Measurements from ENCODE around the gene ZNF462. TPM values are rescaled to one million over a fixed set of nuclear protein-coding genes. Genes with fewer than 3 reads are reported as not detected.
"Not testable (repeated sequence)": the region's sequence is repeated elsewhere in the genome, so short reads cannot be mapped to it uniquely, and the experiment has no call there.

ZNF462 gene
- total RNA-seq, 2 experiments from 2014 or later = 0.37 to 0.89 TPM

DNA sequence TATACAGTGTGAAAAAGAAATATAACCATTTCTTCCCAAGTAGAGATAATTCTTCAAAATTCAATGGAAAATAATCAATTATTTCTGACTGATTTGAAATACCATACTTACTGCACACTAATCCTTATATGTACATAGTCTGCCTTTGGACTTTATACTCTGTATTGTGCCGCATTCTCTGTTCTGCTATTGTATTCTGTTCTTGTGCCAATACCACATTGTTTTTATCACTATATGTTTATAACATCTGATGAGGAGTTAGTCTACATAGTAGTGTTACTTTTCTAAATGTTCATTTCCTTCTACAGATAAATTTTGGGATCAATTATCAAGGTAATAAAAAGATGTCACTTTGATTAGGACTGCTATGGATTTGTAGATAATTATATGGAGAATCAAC lies 16.7 kb upstream of the ZNF462 start:
- CTCF ChIA-PET = no interaction called here

GRCh38 chr9:106846857-106847256 lies 16.1 kb upstream of the ZNF462 start:
- ChIA-PET CTCF (no interaction called here), POLR2A (no interaction called here)
- no peaks in the 10 kb centered on the region for H3K36me3 Mint-ChIP-seq (ENCODE audit: low read depth)
- H3K27ac Mint-ChIP-seq = no peak overlapping the region
- peaks cover 2% of the 10 kb centered on the region for H3K27me3 Mint-ChIP-seq
- no peaks in the 10 kb centered on the region for H3K4me1 Mint-ChIP-seq
- H3K9me3 Mint-ChIP-seq = no peaks in the 10 kb centered on the region
- DNase-seq = no peak
- no peak overlapping the region for H3K4me3 Mint-ChIP-seq

More for the DNA sequence above, 16.7 kb upstream of the ZNF462 start:
- Mint-ChIP-seq H3K27ac (no peak overlapping the region), H3K27me3 (peaks cover 2% of the 10 kb centered on the region), H3K9me3 (no peaks in the 10 kb centered on the region), H3K4me1 (no peaks in the 10 kb centered on the region), H3K36me3 (ENCODE audit: low read depth) (no peaks in the 10 kb centered on the region), H3K4me3 (no peak overlapping the region)
- DNase-seq = no peak
- POLR2A ChIA-PET = no interaction called here

DNA sequence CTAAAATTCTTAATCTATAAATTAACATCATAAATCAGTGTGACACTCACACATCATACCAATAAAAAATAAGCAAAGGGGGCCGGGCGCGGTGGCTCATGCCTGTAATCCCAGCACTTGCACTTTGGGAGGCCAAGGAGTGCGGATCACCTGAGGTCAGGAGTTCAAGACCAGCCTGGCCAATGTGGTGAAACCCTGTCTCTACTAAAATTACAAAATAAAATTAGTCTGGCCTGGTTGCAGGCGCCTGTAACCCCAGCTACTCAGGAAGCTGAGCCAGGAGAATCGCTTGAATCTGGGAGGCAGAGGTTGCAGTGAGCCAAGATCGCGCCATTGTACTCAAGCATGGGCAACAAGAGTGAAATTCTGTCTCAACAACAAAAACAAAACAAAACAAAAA lies 11.3 kb upstream of the ZNF462 start:
- H3K4me3 Mint-ChIP-seq; H3K4me1 Mint-ChIP-seq; H3K27me3 Mint-ChIP-seq; H3K36me3 Mint-ChIP-seq (ENCODE audit: low read depth); H3K9me3 Mint-ChIP-seq; H3K27ac Mint-ChIP-seq; POLR2A ChIA-PET; CTCF ChIA-PET; DNase-seq: not testable (repeated sequence)

DNA sequence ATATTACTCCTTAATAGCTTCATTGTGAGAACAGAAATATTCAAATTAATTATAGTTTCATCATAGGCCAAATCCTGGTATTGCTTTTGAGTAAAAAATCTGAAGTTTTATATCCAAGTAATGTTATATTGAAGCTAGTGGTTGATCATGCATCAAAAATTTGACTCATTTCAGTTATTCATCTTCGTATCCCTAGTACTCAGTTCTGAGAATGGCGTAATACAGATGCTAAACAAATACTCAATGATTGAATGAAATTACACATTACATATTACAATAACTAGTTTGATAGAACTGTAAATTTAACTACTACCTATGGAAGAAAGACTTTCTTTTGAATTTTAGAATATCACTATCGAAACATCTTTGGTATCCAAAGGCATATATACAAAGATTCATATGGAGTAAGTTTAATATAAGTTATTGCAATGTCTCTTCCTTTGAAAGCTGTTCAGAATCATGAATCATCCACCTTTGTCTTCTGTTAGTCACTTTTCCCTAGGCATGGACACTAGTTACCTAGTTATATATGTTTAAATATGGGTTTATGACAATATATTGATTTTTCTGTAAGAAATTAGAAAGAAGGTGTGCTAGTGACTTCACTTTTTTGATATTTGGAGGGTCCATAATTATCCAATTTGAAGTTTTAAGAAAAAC lies 5.0 kb upstream of the ZNF462 start:
- Mint-ChIP-seq H3K27ac (no peak overlapping the region), H3K36me3 (ENCODE audit: low read depth) (peaks cover 5% of the 10 kb centered on the region), H3K9me3 (no peaks in the 10 kb centered on the region), H3K4me1 (peaks cover 28% of the 10 kb centered on the region), H3K27me3 (peaks cover 52% of the 10 kb centered on the region), H3K4me3 (no peak overlapping the region)
- no peak for DNase-seq
- ChIA-PET CTCF (no interaction called here), POLR2A (no interaction called here)

- Mint-ChIP-seq H3K9me3 (no peaks in the 10 kb centered on the region), H3K4me3 (peak overlapping the region; percentile 10), H3K27ac (no peak overlapping the region), H3K36me3 (ENCODE audit: low read depth) (peaks cover 5% of the 10 kb centered on the region), H3K4me1 (peaks cover 38% of the 10 kb centered on the region), H3K27me3 (peaks cover 69% of the 10 kb centered on the region)
- no peak for DNase-seq
- POLR2A ChIA-PET = no interaction called here
- CTCF ChIA-PET = no interaction called here
Measured at GRCh38 chr9:106859957-106860720, 2.8 kb upstream of the ZNF462 start.

GRCh38 chr9:106860721-106861639 lies 2.0 kb upstream of the ZNF462 start:
- Mint-ChIP-seq H3K27ac (no peak overlapping the region), H3K9me3 (no peaks in the 10 kb centered on the region), H3K36me3 (ENCODE audit: low read depth) (peaks cover 5% of the 10 kb centered on the region), H3K27me3 (peaks cover 77% of the 10 kb centered on the region), H3K4me3 (peak overlapping the region; percentile 9), H3K4me1 (peaks cover 38% of the 10 kb centered on the region)
- ChIA-PET POLR2A (no interaction called here), CTCF (no interaction called here)
- DNase-seq = no peak

DNA sequence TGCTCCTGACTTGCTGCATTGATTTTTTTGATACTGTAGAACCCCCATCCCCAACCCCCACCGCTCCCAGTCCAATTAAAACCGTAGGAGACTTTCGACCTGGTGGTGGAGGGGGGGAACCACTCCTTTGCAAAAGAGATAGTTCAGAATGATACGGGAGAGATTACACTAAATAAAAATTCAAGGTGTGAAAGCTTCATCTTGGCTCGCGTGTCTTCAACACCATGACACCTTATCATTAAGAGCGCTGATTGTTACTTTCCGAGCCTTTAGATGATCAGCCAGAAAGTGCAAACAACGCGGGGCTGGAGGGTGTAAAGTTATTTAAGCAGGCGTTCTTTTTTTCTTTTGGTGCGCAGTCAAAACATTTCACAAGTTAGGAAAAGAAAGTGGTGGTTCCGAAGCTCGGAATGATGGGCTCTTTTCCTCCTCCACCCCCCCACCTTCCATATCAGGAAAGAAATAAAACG lies 1.3 kb upstream of the ZNF462 start:
- peaks cover 5% of the 10 kb centered on the region for H3K36me3 Mint-ChIP-seq (ENCODE audit: low read depth)
- CTCF ChIA-PET = no interaction called here
- H3K4me3 Mint-ChIP-seq = peak overlapping the region; percentile 9
- H3K9me3 Mint-ChIP-seq = no peaks in the 10 kb centered on the region
- POLR2A ChIA-PET = no interaction called here
- no peak for DNase-seq
- H3K27me3 Mint-ChIP-seq = peaks cover 77% of the 10 kb centered on the region
- H3K4me1 Mint-ChIP-seq = peaks cover 38% of the 10 kb centered on the region
- no peak overlapping the region for H3K27ac Mint-ChIP-seq

GRCh38 chr9:106862110-106862820 lies 701 bp upstream of the ZNF462 start:
- H3K4me3 Mint-ChIP-seq = peak overlapping the region; percentile 76
- POLR2A ChIA-PET = no interaction called here
- peaks cover 74% of the 10 kb centered on the region for H3K27me3 Mint-ChIP-seq
- H3K27ac Mint-ChIP-seq = peak overlapping the region; percentile 37
- no peak for DNase-seq
- peaks cover 5% of the 10 kb centered on the region for H3K36me3 Mint-ChIP-seq (ENCODE audit: low read depth)
- CTCF ChIA-PET = no interaction called here
- H3K4me1 Mint-ChIP-seq = peaks cover 38% of the 10 kb centered on the region
- no peaks in the 10 kb centered on the region for H3K9me3 Mint-ChIP-seq

- Mint-ChIP-seq H3K4me3 (peak overlapping the region; percentile 76), H3K27ac (no peak overlapping the region), H3K4me1 (peaks cover 37% of the 10 kb centered on the region), H3K36me3 (ENCODE audit: low read depth) (peaks cover 5% of the 10 kb centered on the region), H3K9me3 (no peaks in the 10 kb centered on the region), H3K27me3 (peaks cover 60% of the 10 kb centered on the region)
- CTCF ChIA-PET = no interaction called here
- DNase-seq = no peak
- POLR2A ChIA-PET = no interaction called here
Measured at GRCh38 chr9:106864373-106865143, 1.6 kb downstream of the ZNF462 start.

DNA sequence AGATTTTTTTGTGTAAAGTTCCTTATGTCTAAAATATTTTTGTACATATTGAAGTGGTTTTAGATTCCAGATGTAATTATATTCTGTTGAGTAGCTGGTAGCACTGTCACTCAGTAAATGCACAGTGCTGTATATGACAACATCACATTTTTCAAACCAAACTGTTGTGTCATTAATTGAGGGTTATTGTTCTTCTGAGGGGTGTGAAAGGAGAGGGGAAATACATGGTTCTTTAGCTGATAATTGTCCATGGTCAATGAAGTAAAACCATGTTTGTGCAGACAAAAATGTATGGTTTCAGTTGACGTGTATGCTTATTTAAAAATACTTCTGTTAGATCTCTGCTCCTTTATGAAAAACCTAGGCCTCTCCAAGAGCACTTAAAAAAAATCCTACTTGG lies 3.3 kb downstream of the ZNF462 start:
- Mint-ChIP-seq H3K27me3 (peaks cover 43% of the 10 kb centered on the region), H3K36me3 (ENCODE audit: low read depth) (peaks cover under 1% of the 10 kb centered on the region), H3K9me3 (no peaks in the 10 kb centered on the region), H3K4me3 (no peak overlapping the region), H3K4me1 (peaks cover 23% of the 10 kb centered on the region), H3K27ac (no peak overlapping the region)
- ChIA-PET CTCF (no interaction called here), POLR2A (no interaction called here)
- no peak for DNase-seq

- ChIA-PET POLR2A (no interaction called here), CTCF (no interaction called here)
- no peak for DNase-seq
- Mint-ChIP-seq H3K9me3 (no peaks in the 10 kb centered on the region), H3K36me3 (ENCODE audit: low read depth) (no peaks in the 10 kb centered on the region), H3K4me3 (no peak overlapping the region), H3K4me1 (peaks cover 16% of the 10 kb centered on the region), H3K27ac (no peak overlapping the region), H3K27me3 (peaks cover 34% of the 10 kb centered on the region)
Measured at GRCh38 chr9:106867286-106867685, 4.3 kb downstream of the ZNF462 start.

GRCh38 chr9:106868087-106868486 lies 5.1 kb downstream of the ZNF462 start:
- ChIA-PET CTCF (interaction anchor here (1.2 kb wide), 1 partner anchor 11 kb away, joined by 3 read pairs; no protein-coding TSS in a partner anchor), POLR2A (no interaction called here)
- peaks cover 9% of the 10 kb centered on the region for H3K4me1 Mint-ChIP-seq
- H3K27ac Mint-ChIP-seq = no peak overlapping the region
- peaks cover 26% of the 10 kb centered on the region for H3K27me3 Mint-ChIP-seq
- H3K9me3 Mint-ChIP-seq = no peaks in the 10 kb centered on the region
- no peak for DNase-seq
- no peak overlapping the region for H3K4me3 Mint-ChIP-seq
- no peaks in the 10 kb centered on the region for H3K36me3 Mint-ChIP-seq (ENCODE audit: low read depth)

Measured in activated CD4-positive, alpha-beta T cell treated with anti-CD3 and anti-CD28 coated beads, Interleukin-2, amount 10 ng/mL, durations not matched to agents 7 days and 5 days (primary cell).